Measurements from ENCODE around the gene TAS2R20.

- TF ChIP-seq, protein P1, sequence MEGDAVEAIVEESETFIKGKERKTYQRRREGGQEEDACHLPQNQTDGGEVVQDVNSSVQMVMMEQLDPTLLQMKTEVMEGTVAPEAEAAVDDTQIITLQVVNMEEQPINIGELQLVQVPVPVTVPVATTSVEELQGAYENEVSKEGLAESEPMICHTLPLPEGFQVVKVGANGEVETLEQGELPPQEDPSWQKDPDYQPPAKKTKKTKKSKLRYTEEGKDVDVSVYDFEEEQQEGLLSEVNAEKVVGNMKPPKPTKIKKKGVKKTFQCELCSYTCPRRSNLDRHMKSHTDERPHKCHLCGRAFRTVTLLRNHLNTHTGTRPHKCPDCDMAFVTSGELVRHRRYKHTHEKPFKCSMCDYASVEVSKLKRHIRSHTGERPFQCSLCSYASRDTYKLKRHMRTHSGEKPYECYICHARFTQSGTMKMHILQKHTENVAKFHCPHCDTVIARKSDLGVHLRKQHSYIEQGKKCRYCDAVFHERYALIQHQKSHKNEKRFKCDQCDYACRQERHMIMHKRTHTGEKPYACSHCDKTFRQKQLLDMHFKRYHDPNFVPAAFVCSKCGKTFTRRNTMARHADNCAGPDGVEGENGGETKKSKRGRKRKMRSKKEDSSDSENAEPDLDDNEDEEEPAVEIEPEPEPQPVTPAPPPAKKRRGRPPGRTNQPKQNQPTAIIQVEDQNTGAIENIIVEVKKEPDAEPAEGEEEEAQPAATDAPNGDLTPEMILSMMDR (IDR thresholded peaks at IDR 0.05) = no peak
- TF ChIP-seq EP300 (IDR thresholded peaks at IDR 0.05) = no peak
Observed at GRCh38 chr12:10965476-10965875, 32.6 kb downstream of the TAS2R20 start.
